Erythroblast (primary cell): ENCODE data around the gene FCGR3A.
"Not testable (repeated sequence)": the region's sequence is repeated elsewhere in the genome, so short reads cannot be mapped to it uniquely, and the experiment has no call there.

Experiments
- DNase-seq, 2 experiments: peaks; one replicate each; lab custom pipeline; 2025; lab: John Stamatoyannopoulos, UW
- POLR2A ChIP-seq: IDR thresholded peaks from 2 replicates; pipeline ENCODE4 v1.6.1; 2011; ENCODE audit warnings: mild to moderate bottlenecking, low read length

The FCGR3A gene

DNA sequence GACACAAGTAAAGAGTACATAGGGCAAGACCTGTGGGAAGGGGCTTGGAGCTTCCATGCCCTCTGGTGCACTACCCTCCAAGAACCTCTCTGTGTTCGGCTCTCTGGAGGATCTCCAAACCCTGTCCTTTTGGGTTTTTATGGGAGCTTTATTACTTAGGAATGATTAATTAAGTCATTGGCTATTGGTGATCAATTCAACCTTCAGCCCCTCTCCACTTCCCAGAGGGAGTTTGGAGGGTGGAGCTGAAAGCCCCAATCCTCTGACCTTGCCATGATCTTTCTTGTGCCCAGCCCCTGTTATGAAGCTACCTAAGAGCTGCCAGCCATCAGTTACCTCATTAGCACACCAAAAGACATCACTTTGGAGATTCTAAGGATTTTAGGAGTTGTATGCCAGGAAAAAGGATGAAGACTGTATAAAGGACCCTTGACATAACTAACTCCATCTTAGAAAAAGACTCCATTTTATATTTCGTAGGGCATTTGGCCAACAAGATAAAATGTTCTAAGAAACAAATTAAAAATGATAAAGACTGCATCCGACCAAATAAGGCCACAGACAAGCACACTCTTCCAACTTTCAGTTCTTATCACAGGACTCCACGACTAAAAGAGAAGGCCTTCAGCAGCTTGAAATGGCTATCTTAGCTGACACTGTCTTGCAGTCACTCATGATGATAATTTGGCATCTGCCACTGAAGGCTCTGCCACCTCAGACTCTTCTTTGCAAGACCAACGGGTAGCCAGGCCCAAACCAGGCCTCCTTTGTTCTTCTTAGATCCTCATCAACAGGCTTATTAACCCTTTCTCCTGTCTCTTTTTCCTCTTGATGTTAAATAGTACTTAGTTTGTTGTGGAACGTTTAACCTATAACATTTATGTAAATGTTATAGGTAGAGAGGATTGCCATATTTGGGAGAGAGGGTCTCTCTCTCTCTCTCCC lies 8.2 kb upstream of the FCGR3A start:
- peak; percentile 51 for TF ChIP-seq POLR2A
- peak; percentile 85 to 96 for DNase-seq

- peak in 1 of 2 experiments; percentile 43 for DNase-seq
Measured at GRCh38 chr1:161556990-161557389, 7.4 kb upstream of the FCGR3A start.

- peak; percentile 35 to 46 for DNase-seq
- TF ChIP-seq POLR2A = peak; percentile 56
Measured at GRCh38 chr1:161556143-161556542, 6.5 kb upstream of the FCGR3A start.

- not testable (repeated sequence) for DNase-seq
Measured at GRCh38 chr1:161554815-161555417, 5.3 kb upstream of the FCGR3A start.

DNA sequence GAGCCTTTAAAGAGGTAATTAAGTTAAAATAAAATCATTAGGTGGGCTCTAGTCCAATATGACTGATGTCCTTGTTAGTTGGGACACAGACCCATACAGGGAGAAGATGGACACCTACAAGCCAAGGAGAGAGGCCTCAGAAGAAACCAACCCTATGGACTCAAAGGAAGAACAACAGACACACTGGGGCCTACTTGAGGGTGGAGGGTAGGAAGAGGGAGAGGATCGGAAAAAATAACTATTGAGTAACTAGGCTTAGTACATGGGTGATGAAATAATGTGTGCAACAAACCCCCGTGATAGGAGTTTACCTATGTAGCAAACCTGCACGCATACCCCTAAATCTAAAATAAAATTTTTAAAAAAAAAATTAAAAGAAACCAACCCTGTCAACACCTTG lies 4.7 kb upstream of the FCGR3A start:
- DNase-seq = not testable (repeated sequence)

DNA sequence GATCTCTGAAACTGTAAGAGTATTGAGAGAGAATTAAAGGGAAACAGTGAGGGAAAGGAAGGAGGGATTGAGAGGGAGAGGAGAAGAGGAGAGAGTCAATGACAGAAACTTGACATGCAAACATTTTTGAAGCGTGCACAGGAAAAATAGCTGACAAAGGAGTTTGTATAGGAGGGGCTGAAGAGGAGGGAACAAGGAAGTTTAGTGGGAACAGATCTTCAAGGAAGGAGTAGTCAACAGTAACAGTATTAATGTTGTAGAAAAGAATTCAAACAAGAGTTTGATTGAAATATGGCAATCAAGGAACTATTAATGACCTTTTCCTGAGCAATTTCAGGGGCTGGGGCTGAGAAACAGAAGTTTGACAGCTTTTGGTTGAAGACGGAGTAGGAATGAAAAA lies 4.0 kb upstream of the FCGR3A start:
- DNase-seq = not testable (repeated sequence)

- not testable (repeated sequence) for DNase-seq
Measured at GRCh38 chr1:161550942-161551341, 1.3 kb upstream of the FCGR3A start.

- DNase-seq = not testable (repeated sequence)
Measured at GRCh38 chr1:161548749-161549406, 740 bp downstream of the FCGR3A start.

DNA sequence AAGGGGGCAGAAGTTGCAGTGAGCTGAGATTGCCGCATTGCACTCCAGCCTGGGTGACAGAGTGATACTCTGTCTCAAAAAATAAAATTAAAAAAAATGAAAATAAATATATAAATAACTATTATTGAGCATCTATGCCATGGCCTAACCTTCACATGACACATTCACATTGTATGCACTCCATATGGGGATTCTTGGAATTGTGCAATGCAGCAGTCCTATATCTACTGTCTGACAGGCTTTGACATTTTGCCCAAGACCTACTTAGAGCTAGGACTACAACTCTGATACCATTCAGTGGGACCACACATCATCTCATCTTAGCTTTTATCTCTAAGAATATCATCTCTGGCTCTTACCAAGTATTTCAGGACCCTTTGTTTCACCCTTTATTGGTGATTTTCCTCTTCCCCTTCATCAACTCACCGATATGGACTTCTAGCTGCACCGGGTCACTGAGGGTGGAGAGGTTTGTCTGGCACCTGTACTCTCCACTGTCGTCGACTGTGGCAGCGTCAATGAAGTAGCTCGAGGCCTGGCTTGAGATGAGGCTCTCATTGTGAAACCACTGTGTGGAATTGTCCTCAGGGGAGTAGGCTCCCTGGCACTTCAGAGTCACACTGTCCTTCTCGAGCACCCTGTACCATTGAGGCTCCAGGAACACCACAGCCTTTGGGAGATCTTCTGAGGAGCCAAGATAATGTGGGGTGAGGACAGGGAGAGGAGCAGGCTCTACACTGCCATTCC lies 1.4 kb downstream of the FCGR3A start:
- DNase-seq = peak; percentile 55 to 59

DNA sequence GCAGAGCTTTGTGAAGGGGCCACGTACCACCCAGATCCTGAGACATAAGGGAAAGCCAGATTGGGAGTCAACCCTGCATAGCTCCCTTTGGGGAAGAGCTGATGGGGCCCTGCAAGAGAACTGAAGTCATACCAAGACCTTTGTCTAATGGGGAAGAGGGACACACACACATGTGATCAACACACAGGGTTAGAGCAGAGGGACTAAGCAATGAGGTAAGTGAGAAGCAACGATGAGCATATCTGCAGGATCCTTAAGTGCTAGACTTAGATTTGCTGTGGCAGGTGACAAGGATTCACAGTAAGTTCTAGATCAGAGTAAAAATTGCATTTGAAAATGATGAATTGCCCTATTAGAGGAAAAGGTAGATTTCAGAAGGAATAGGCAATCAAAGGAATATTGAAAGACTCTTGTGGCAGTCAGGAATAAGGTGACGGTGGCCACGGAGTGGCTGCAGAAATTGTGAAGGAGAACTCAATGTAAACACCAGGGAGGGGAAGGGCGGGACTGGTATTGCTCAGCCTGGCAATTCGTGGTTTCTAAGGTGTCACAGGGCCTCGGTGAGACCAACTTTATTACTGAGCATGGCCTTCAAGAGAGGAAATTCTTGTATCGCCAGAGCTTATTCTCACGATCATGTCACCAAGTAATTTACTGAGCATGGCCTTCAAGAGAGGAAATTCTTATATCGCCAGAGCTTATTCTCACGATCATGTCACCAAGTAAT lies 4.5 kb downstream of the FCGR3A start:
- peak; percentile 32 to 55 for DNase-seq

DNA sequence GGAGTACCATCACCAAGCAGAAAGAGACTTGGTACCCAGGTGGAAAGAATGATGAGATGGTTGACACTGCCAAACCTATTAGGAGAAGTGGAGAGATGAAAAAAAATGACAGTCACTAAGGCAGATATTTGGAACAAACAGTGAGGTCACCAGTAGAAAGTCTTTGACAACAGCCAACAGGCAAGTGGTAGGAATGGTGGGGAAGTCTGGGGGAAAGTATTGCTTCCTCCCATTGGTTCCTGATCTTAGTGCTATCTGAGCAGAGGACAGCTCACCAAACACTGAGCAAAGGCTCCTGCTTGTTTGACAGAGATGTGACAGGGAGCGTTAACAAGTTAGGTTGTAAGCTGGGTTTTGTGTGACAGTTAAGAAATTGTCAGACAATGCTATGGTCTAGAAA lies 6.5 kb downstream of the FCGR3A start:
- peak; percentile 66 to 69 for DNase-seq
- peak; percentile 39 for TF ChIP-seq POLR2A

GRCh38 chr1:161542091-161542559 lies 7.5 kb downstream of the FCGR3A start:
- peak; percentile 82 to 87 for DNase-seq
- TF ChIP-seq POLR2A = peak; percentile 86

GRCh38 chr1:161540570-161540960 lies 9.1 kb downstream of the FCGR3A start:
- TF ChIP-seq POLR2A = peak; percentile 52
- DNase-seq = peak; percentile 72 to 81

DNA sequence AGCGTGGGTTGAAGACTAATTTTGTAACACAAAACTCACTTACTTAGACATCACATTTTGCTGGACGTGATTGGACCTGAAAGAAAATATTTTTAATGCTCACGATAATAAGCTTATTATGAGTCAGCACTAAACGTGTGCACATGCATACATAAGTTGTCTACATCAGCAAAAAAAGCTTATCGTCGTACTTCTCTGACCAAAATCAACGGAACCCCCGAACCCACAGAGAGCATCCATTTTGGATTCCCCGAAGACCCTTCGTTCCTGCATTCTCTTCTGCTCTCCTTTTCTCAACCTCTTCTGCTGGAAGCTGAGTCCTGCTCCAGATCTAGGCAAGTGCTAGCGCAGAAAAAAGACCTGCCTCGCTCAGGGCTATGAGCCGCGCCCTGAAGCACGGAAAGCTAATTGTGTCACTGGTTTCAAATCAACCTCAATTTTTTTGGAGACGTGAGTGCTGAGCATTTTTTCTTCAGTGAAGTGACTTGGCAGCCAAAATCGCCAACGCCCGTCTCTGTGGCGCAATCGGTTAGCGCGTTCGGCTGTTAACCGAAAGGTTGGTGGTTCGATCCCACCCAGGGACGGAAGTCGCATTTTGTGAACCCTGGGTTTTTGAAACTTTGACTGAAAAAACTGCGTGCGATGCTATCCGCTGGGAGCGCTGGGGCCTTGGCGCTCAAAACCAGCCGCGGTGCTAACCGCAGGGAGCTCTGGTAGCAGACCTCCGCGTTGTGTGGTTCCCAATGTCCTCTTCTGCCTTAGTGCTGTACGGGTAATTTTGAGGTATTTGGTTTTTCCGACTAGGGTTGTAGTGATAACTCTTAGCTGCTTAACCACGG lies 9.7 kb downstream of the FCGR3A start:
- peak; percentile 94 to 97 for DNase-seq
- TF ChIP-seq POLR2A = peak; percentile 81

DNA sequence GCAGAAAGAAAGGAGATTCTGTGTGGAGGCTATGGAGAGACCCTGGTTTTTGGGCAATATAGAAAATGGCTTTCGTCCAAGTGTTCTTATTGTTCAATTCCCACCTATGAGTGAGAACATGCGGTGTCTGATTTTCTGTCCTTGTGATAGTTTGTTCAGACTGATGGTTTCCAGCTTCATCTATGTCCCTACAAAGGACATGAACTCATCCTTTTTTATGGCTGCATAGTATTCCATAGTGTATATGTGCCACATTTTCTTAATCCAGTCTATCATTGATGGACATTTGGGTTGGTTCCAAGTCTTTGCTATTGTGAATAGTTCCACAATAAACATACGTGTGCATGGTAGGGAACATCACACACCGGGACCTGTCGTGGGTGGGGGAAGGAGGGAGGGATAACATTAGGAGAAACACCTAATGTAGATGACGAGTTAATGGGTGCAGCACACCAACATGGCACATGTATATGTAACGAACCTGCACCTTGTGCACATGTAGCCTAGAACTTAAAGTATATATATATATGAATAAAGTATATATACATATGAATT lies 10.6 kb downstream of the FCGR3A start:
- not testable (repeated sequence) for DNase-seq

- not testable (repeated sequence) for DNase-seq
Measured at GRCh38 chr1:161537068-161537669, 12.4 kb downstream of the FCGR3A start.

DNA sequence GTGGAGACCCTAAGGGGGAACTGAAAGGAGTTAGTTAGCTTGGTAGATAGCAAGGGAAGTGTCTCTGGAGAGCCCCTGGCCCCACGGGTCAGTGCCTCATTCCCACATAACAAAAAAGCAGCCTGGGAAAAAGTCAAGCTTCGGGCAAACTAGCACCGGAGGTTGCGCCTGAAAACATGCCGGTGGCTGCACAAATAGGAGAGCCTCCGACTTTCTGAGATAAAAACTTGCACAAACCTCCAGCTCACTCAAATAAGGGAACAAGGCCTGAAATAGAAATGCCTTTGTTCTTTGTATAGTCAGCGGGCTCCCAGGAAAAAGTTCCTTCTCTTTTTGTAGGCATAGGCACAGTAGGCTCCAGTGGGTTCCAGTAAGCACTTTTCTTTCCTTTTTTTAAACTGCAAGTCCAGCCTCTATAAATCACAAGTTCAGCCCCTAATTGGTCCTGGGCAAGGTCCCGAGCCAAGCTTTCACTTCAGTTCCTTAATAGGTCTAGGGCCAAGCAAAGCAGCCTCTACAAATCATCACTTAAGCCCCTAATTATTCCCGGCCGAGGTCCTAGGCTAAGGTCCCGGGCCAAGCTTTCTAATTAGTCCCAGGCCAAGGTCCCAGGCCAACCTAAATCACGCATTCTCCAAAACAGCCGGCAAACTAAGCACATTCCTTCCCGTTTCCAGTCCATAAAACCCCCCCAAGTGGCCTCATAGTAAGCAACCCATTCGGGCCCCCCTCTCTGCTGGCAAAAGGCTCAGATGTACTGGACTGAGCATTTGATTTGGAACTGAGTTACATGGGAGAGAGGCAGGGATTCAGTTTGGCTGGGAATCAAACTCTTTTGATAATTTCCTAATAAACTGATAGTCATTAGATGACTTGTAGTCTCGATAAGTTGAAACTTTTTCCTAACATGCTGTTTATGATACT lies 16.7 kb downstream of the FCGR3A start:
- peak; percentile 47 to 55 for DNase-seq
